HG03521 (cell line): Measurements from ENCODE around the gene KCNJ10.

Source experiments
- ATAC-seq: cut with Tn5 transposase; IDR thresholded peaks from one replicate; pipeline ENCODE4 v1.9.1; 2021; ENCODE audit warnings: mild to moderate bottlenecking, moderate library complexity; ENCODE audit not compliant: unreplicated experiment

Gene KCNJ10

GRCh38 chr1:159993911-159994310, 76.0 kb downstream of the KCNJ10 start:
- ATAC-seq, result no peak

DNA sequence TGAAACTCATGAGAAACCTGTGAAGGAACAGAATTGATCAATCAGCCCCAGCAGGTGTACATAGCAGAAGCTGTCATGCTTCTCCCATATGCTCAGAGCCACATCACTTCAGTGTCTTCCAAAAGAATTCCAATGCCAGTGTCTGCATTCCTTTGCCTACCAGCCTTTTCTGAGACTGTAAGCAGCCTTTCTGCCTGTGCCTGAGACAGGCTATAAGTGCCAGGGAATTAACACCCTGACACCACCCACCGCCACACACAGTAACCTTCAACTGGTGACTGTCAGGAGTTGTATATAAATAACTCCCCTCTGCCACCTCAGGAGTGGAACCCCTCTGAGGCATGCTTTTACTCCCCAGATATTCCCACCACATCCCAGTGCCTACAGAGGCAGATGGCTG, 77.8 kb downstream of the KCNJ10 start:
- no peak for ATAC-seq

DNA sequence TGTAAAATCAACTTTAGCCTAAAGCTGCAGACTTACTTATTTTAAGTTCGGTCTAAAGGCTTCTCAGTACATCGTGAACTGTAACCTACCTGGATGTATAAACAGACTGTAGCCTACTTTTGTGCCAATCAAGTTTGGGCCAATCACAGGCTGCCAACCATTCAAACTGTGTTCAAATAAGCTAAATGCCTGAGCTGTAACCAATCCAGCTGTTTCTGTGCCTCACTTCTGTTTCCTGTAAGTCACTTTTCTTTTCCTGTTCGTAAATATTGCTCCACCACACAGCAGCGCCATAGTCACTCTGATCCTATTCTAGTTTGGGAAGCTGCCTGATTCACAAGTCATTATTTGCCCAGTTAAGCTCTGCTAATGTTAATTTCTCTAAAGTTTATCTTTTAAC, 78.4 kb downstream of the KCNJ10 start:
- no peak for ATAC-seq

GRCh38 chr1:159990005-159990404, 80.0 kb downstream of the KCNJ10 start:
- no peak for ATAC-seq

DNA sequence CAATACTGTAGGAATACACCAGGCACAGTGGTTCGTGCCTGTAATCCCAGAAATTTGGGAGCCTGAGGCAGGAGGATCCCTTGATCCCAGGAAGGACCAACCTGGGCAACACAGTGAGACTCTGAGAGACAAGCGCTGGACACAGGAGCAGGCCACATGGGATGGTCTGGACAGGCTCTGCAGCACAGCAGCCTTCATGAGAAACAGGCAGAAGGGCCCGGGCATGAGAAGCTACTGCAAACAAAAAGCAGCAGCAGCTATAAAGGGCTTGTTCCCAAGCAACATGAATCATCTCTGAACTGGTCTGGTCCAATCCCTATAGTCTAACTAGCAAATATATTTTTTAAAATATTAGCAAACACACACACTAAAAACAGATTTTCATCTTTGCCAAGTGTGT, 80.4 kb downstream of the KCNJ10 start:
- no peak for ATAC-seq

- ATAC-seq, result no peak
Observed at GRCh38 chr1:159988006-159988405, 82.0 kb downstream of the KCNJ10 start.

GRCh38 chr1:159987186-159987585, 82.8 kb downstream of the KCNJ10 start:
- no peak for ATAC-seq

- ATAC-seq, result no peak
Observed at GRCh38 chr1:159986531-159986930, 83.4 kb downstream of the KCNJ10 start.

DNA sequence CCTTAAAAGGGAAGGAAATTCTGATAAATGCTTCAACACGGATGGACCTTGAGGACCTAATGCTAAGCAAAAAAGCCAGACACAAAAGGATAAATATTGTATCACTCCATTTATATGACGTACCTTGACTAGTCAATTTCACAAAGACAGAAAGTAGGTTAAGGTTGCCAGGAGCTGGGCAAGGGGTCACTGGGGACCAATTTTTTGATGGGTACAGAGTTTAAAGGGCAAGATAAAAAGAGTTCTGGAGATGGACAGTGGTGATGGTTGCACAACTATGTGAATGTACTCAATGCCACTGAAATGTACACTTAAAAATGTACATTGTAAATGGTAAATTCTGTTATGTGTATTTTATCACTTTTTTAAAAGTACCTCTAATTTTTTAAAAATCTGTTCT, 83.9 kb downstream of the KCNJ10 start:
- no peak for ATAC-seq

DNA sequence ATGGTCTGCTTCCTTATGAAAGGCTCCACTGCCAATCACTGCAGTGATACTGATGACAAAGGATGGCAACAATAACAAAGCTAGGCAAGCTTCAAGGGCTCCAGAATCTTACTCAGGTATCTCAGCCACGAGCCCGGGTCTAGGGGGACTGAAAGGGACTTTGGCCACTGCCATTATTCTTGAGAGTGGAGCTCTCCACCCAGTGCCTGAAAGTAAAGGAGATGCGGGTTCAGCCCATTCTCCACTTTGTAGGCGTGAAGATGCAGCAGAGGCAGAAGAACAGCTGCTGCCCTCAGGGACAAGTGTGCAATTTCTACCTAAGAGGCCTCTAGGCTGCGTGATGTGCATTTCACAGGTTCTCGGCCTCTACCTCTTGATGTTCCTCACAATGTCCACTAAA, 84.5 kb downstream of the KCNJ10 start:
- ATAC-seq, result no peak

DNA sequence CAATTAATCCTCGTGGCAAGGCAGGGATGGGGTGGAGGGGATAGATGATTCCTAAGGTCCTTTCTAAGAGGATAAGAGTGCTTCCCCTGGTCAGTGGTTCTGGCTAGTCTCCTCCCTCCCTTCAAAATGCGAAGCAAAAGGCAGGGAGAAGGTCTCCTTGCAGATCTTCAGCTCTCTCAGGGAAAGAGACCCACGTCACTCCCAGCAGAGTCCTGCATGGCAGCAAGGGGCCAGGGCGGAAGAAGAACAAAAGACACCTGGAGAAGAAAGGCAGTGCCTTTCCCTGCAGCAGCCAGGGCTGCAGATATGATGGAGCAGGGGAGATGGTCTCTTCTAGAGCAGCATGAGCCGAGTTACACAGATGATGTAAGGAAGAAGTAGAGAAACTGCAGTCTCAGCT, 86.3 kb downstream of the KCNJ10 start:
- ATAC-seq, result no peak

- no peak for ATAC-seq
Observed at GRCh38 chr1:159982280-159982679, 87.7 kb downstream of the KCNJ10 start.

GRCh38 chr1:159981351-159982055, 88.5 kb downstream of the KCNJ10 start:
- no peak for ATAC-seq

DNA sequence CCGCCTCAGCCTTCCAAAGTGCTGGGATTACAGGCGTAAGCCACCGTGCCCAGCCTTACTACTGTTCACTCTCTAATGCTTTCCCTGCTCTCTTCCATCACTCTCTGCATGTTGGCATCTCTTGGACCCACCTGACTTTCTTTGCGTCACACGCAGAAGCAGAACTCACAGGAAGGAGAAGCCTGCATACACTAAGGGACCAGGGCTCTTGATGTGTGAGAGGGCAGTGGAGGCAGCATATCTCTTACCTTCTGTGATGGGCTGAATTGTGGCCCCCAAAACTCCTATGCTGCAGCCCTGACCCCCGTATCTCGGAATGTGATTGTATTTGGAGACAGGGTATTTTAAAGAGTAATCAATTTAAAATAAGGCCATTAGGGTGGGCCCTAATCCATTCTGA, 89.2 kb downstream of the KCNJ10 start:
- no peak for ATAC-seq

GRCh38 chr1:159980076-159980475, 89.9 kb downstream of the KCNJ10 start:
- no peak for ATAC-seq

GRCh38 chr1:159979257-159979656, 90.7 kb downstream of the KCNJ10 start:
- ATAC-seq, result no peak

DNA sequence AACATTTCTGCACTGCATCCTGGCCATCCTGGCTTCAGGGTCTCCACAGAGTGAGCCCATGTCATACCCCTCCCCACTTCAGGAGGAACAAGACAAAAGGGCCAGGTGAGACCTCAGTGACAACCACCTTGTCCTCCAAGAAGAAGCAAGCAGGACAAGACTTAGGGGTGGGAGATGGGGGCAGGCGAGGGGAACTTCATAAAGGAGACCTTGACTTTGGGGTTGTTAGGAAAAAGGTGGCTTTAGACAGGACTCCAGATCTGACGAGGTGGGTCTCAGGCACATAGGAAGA, 91.9 kb downstream of the KCNJ10 start:
- ATAC-seq, result no peak

- ATAC-seq, result no peak
Observed at GRCh38 chr1:159977364-159978106, 92.4 kb downstream of the KCNJ10 start.

GRCh38 chr1:159974350-159974965, 95.5 kb downstream of the KCNJ10 start:
- ATAC-seq, result no peak

GRCh38 chr1:159973350-159973940, 96.5 kb downstream of the KCNJ10 start:
- no peak for ATAC-seq

DNA sequence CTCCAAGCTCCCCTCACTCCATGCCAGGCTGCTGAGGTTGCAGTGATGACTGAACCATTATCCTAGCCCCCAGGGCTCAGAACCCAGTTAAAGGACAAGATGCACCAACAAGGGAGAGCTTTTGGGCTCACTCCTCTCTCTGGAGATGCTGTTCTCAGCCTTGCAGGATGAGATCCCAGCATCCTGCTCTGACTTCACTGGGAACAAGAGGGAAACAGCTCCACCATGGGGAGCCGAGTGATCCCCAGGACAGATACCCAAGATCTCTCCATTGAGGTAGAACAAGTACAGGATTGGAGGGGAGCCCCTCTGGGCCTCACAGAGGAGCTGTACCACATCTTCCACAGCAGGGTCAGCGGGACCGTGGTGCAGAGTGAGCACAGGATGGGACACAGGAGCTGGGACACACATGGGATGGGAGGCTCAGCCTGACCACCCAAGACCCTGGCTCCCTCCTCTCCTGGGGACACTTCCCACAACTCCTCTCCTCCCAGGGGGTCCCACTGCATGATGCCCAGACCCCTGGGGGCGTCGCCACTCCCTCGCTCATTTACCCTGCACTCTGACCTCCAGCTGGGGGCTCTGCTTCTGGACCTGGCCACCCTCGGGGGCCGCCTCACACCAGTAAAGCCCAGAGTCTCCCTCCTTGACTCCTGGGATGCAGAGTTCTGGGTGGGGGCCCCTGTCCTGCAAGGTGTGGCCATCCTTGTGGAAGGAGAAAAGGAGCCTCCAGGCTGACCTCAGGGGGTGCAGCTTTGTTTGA, 97.3 kb downstream of the KCNJ10 start:
- no peak for ATAC-seq
